ENCODE measurements around the gene TBC1D22B.

DNA sequence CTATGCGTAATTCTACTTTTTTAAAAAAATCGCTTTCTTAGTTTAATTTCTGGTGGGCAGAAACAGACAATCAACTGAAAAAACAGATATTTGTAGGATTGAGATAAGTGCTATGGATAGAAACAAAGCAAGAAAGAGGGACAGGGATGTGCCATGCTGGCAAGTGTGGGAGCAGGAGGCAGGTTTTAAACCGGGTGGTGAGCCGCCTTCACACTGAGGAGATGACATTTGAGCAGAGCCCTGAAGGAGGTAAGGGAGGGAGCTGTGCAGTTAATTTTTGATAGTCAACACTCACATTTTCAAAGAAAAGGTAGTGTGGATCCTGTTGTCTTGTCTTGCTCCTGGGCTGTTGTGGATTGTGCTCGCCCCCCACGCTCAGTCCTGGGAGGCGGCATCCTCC is 47.2 kb downstream of the TBC1D22B start:
- TF ChIP-seq EZH2phosphoT487 (IDR thresholded peaks at IDR 0.05; ENCODE audit: borderline replicate concordance, low read length) = no peak
- TF ChIP-seq, protein P1, sequence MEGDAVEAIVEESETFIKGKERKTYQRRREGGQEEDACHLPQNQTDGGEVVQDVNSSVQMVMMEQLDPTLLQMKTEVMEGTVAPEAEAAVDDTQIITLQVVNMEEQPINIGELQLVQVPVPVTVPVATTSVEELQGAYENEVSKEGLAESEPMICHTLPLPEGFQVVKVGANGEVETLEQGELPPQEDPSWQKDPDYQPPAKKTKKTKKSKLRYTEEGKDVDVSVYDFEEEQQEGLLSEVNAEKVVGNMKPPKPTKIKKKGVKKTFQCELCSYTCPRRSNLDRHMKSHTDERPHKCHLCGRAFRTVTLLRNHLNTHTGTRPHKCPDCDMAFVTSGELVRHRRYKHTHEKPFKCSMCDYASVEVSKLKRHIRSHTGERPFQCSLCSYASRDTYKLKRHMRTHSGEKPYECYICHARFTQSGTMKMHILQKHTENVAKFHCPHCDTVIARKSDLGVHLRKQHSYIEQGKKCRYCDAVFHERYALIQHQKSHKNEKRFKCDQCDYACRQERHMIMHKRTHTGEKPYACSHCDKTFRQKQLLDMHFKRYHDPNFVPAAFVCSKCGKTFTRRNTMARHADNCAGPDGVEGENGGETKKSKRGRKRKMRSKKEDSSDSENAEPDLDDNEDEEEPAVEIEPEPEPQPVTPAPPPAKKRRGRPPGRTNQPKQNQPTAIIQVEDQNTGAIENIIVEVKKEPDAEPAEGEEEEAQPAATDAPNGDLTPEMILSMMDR (IDR thresholded peaks at IDR 0.05; ENCODE audit: low read depth, low read length, poor library complexity, severe bottlenecking) = no peak

Measured in DOHH2 (cell line).